B cell (primary cell): ENCODE results near the gene KATNA1. TPM values are rescaled to one million over a fixed set of nuclear protein-coding genes. Genes with fewer than 3 reads are reported as not detected.

Experiments
- ATAC-seq: fragments of 200-7000 bp; cut with Tn5 transposase; one replicate; pipeline ENCODE4 v1.10.0; 2021; ENCODE audit warnings: low read depth, mild to moderate bottlenecking, moderate number of reproducible peaks, moderate library complexity
- CTCF ChIA-PET: fragments of 350-600 bp; sonication (Branson Sonifier 250); formaldehyde crosslinking; loops from one replicate; lab custom pipeline; 2021; ENCODE audit warnings: antibody characterized with exemption, inconsistent platforms; lab: Charles Lee
- POLR2A ChIA-PET: fragments of 350-600 bp; sonication (Branson Sonifier 250); formaldehyde crosslinking; loops from one replicate; lab custom pipeline; 2021; ENCODE audit warnings: antibody characterized with exemption; lab: Charles Lee
- DNase-seq: peaks from one replicate; pipeline ENCODE4 v3.0.0; 2013
- H2AFZ ChIP-seq: 2 replicates; pipeline ENCODE4 v1.6.1; 2012; ENCODE audit warnings: mild to moderate bottlenecking, low read depth, low read length; ENCODE audit not compliant: insufficient read depth, poor library complexity, severe bottlenecking
- H3K27ac ChIP-seq, 2 donors: 1 replicate in 1 of 2; 2 replicates in 1 of 2; pipeline ENCODE4 v1.5.1; 2012 to 2013; ENCODE audit warnings: low read length in 2 of 2, mild to moderate bottlenecking in 2 of 2, moderate library complexity in 1 of 2
- H3K27me3 ChIP-seq, 4 experiments: fragments of 200-600 bp in 1 of 4; sonication (generic) in 1 of 4; replicated peaks in 1 of 4; 1 replicate in 2 of 4; 2 replicates in 2 of 4; pipeline versions ENCODE4 v1.6.1 to v1.7.0; 2013 to 2016; ENCODE audit warnings: low read length in 3 of 4, mild to moderate bottlenecking in 2 of 4, mixed read lengths in 1 of 4, moderate library complexity in 1 of 4; ENCODE audit not compliant: insufficient read depth in 4 of 4, control insufficient read depth in 3 of 4; ENCODE audit errors: control extremely low read depth in 1 of 4
- H3K36me3 ChIP-seq, 2 experiments: replicated peaks in 1 of 2; 1 replicate in 1 of 2; 2 replicates in 1 of 2; pipeline versions ENCODE4 v1.6.1 to v1.7.1; 2013; ENCODE audit warnings: low read length in 1 of 2; ENCODE audit not compliant: insufficient read depth in 2 of 2, control insufficient read depth in 1 of 2; ENCODE audit errors: control extremely low read depth in 1 of 2, extremely low read depth in 1 of 2
- H3K4me1 ChIP-seq, 2 donors: fragments of 200-600 bp in 1 of 2; sonication (generic) in 1 of 2; 1 replicate in 1 of 2; 2 replicates in 1 of 2; pipeline versions ENCODE4 v1.5.1 to v1.6.1; 2013 to 2017; ENCODE audit warnings: low read length in 2 of 2; ENCODE audit not compliant: control insufficient read depth in 2 of 2, insufficient read depth in 2 of 2
- H3K4me2 ChIP-seq: replicated peaks from 2 replicates; pipeline ENCODE3; 2012; ENCODE audit warnings: mild to moderate bottlenecking, low read depth, low read length; ENCODE audit not compliant: poor library complexity, severe bottlenecking
- H3K4me3 ChIP-seq, 5 experiments: fragments of 200-600 bp in 1 of 5; sonication (generic) in 1 of 5; 1 replicate in 3 of 5; 2 replicates in 2 of 5; pipeline versions ENCODE4 v1.5.1 to v1.7.0; 2011 to 2016; ENCODE audit warnings: low read length in 4 of 5, mild to moderate bottlenecking in 4 of 5, low read depth in 2 of 5, control low read depth in 1 of 5, moderate library complexity in 1 of 5; ENCODE audit not compliant: insufficient read depth in 1 of 5; ENCODE audit errors: control extremely low read depth in 1 of 5, extremely low read depth in 1 of 5
- H3K79me2 ChIP-seq: fragments of 200-600 bp; sonication (generic); one replicate; pipeline ENCODE4 v1.6.0; 2016; ENCODE audit warnings: low read length; ENCODE audit not compliant: control insufficient read depth, insufficient read depth
- H3K9ac ChIP-seq: fragments of 200-600 bp; sonication (generic); 2 replicates; pipeline ENCODE4 v1.6.1; 2017; ENCODE audit warnings: mild to moderate bottlenecking, low read length, moderate library complexity
- H3K9me3 ChIP-seq, 3 donors: one replicate each; pipeline versions ENCODE4 v1.6.1 to v1.7.1; 2013; ENCODE audit warnings: low read length in 2 of 3; ENCODE audit not compliant: control insufficient read depth in 2 of 3, insufficient read depth in 1 of 3; ENCODE audit errors: control extremely low read depth in 1 of 3
- H4K20me1 ChIP-seq: 2 replicates; pipeline ENCODE4 v1.6.0; 2012; ENCODE audit warnings: mild to moderate bottlenecking, low read length; ENCODE audit not compliant: insufficient read depth, control insufficient read depth, poor library complexity, severe bottlenecking
- H3K27ac Mint-ChIP-seq: one replicate; pipeline ENCODE4 v1.8.0; 2021; ENCODE audit warnings: mixed read lengths
- H3K27me3 Mint-ChIP-seq: one replicate; pipeline ENCODE4 v1.8.0; 2021; ENCODE audit warnings: mixed read lengths
- H3K4me1 Mint-ChIP-seq: one replicate; pipeline ENCODE4 v1.8.0; 2021; ENCODE audit warnings: mixed read lengths
- H3K4me3 Mint-ChIP-seq: one replicate; pipeline ENCODE4 v1.8.0; 2021; ENCODE audit warnings: mixed read lengths
- H3K9me3 Mint-ChIP-seq: one replicate; pipeline ENCODE4 v1.8.0; 2022; ENCODE audit warnings: mixed read lengths; ENCODE audit not compliant: insufficient read depth
- CTCF ChIP-seq: fragments of 200-600 bp; IDR thresholded peaks from one replicate; pipeline ENCODE4 v1.8.0; 2022; ENCODE audit warnings: antibody characterized with exemption, mild to moderate bottlenecking
- EZH2 ChIP-seq: IDR thresholded peaks from 2 replicates; pipeline ENCODE4 v1.6.1; 2012; ENCODE audit warnings: borderline replicate concordance, low read depth, mild to moderate bottlenecking, moderate library complexity, low read length; ENCODE audit not compliant: insufficient read depth, poor library complexity, severe bottlenecking
- whole genome bisulfite sequencing: methylation state at CpG from one replicate; pipeline ENCODE4 v1.1.5; 2013; ENCODE audit warnings: missing lambda C conversion rate; ENCODE audit not compliant: insufficient coverage; 5-methylcytosine and 5-hydroxymethylcytosine counted together
- intact Hi-C: fragments of 100-400 bp; cut with micrococcal nuclease; formaldehyde crosslinking; loops from one replicate; pipeline ENCODE4 v1.10.0; 2022
- polyA plus RNA-seq: library from polyadenylated mRNA; depleted of rRNA; stranded (reverse); fragments of >200 nt; gene quantifications from 2 replicates; pipeline ENCODE4 v1.2.3, GENCODE V29; 2012
- total RNA-seq, 2 donors: library from RNA; stranded (reverse); fragments of 120-200 nt in 1 of 2; gene quantifications; 1 replicate in 1 of 2; 2 replicates in 1 of 2; pipeline versions ENCODE4 v1.2.3 to v1.2.4, GENCODE V29; 2013 to 2022

Gene KATNA1
- total and polyA plus RNA-seq, 2 donors (not counting 1 experiment from before 2014, with no cell fraction given) = 10.6 to 19.8 TPM

DNA sequence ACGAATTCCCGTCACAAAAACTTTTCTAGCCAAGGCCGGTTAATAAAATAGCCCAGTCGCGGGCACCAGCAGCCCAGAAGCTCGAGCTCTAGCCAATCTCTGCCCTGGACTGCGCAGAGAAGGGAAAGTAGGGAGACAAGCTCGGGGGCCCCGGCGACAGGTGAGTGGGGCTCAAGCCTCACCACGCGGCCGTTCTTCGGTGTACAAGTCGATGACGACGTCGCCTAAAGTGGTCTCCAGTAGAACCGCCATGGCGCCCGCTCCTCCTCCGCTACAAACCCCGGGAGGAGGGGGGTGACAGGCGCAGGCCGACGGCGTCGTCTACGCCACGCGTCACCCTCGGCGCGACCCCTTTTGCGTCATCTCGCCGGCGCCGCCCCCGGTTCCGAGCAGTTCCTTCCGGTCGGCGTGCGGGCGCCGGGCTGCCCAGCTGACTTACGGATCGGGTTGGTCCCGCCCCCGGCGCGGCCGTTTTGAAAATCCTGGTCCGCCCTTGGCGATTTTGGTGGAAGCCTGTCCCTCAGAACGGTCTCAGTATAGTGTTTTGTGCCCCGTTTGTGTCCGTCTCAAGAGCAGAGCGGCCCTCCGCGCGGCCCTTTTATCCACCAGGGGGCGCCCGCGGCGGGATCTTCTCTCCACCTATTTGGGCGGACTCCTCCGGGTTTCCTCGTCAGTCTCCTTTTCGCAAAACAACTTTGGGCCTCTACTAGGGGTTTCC is 102.6 kb downstream of the KATNA1 start, which contains the start of gene PPIL4:
Gene PPIL4, minus strand, starts transcription at position 290 of the 718 bp plus-strand sequence. Its CDS starts 38 bp downstream, at position 252.
- TF ChIP-seq CTCF (peak; percentile 83), EZH2 (no peak)
- H2AFZ ChIP-seq = peak within 1 kb of the TSS; percentile 84
- peak within 1 kb of the TSS; percentile 96 to 100 (median 98) for H3K4me3 ChIP-seq
- under 1% methylated on average over 71 of the region's 71 CpGs for WGBS
- intact Hi-C loops = loop anchor here (1.0 to 5.0 kb wide), 5 partner anchors 19 to 471 kb away; partner anchors contain the start of genes KATNA1, NUP43 and TAB2
- ATAC-seq (peak; percentile 90), DNase-seq (peak; percentile 98)
- H3K9me3 ChIP-seq = no peaks in the 10 kb centered on the region
- H3K4me3 Mint-ChIP-seq = peak within 1 kb of the TSS; percentile 98
- H3K4me1 Mint-ChIP-seq = peaks cover 39% of the 10 kb centered on the region
- no peaks in the 10 kb centered on the region for H3K9me3 Mint-ChIP-seq
- peak within 1 kb of the TSS; percentile 71 for H3K4me2 ChIP-seq
- peaks cover 17 to 22% of the 10 kb centered on the region in 2 donors for H3K4me1 ChIP-seq
- H3K79me2 ChIP-seq = peaks cover 46% of the 10 kb centered on the region
- ChIA-PET CTCF (interaction anchor here (0.7 to 9.7 kb wide), 11 partner anchors 17 to 464 kb away, joined by 3 to 90 read pairs (median 4); partner anchors contain the start of genes GINM1 and LATS1), POLR2A (interaction anchor here (0.6 to 3.8 kb wide), 6 partner anchors 19 to 463 kb away, joined by 3 to 22 read pairs (median 3); partner anchors contain the start of genes GINM1, LATS1 and TAB2)
- no peaks in the 10 kb centered on the region for H3K27me3 ChIP-seq
- peaks cover 19% of the 10 kb centered on the region for H4K20me1 ChIP-seq
- H3K27ac Mint-ChIP-seq = peak within 1 kb of the TSS; percentile 98
- peaks cover 3 to 5% of the 10 kb centered on the region in 2 experiments for H3K36me3 ChIP-seq
- H3K9ac ChIP-seq = peak within 1 kb of the TSS; percentile 99
- peak within 1 kb of the TSS; percentile 99 for H3K27ac ChIP-seq
- H3K27me3 Mint-ChIP-seq = peaks cover 6% of the 10 kb centered on the region
